Astrocyte (in vitro differentiated cells and primary cell): ENCODE data around the gene ATP8A1.

Experiments used
- CTCF ChIP-seq: IDR thresholded peaks from 2 replicates; pipeline ENCODE4 v1.5.1; 2011; ENCODE audit warnings: low read depth, mild to moderate bottlenecking, inconsistent platforms, low read length, moderate library complexity; ENCODE audit not compliant: insufficient read depth
- EZH2 ChIP-seq: IDR thresholded peaks from 2 replicates; pipeline ENCODE4 v1.6.1; 2012; ENCODE audit warnings: mild to moderate bottlenecking, low read length, inconsistent platforms; ENCODE audit not compliant: insufficient read depth

- TF ChIP-seq CTCF (no peak), EZH2 (no peak)
These were observed 240.9 kb downstream of the ATP8A1 start for GRCh38 chr4:42416017-42416416.
